ENCODE measurements around the gene COPS7B.

GRCh38 chr2:231803501-231804138, 17.4 kb downstream of the COPS7B start:
- TF ChIP-seq CTCF (IDR thresholded peaks at IDR 0.05) (no peak), POLR2A (IDR thresholded peaks at IDR 0.05; ENCODE audit: low read length) (no peak), USF2 (IDR thresholded peaks at IDR 0.05) (no peak), ZC3H11A (IDR thresholded peaks at IDR 0.05) (no peak), HOXA7 (CRISPR knock-in tag; IDR thresholded peaks at IDR 0.05) (no peak), ZNF302 (CRISPR knock-in tag; IDR thresholded peaks at IDR 0.05) (no peak), NPAS2 (CRISPR knock-in tag; IDR thresholded peaks at IDR 0.05; ENCODE audit: borderline replicate concordance) (no peak), PBX3 (IDR thresholded peaks at IDR 0.05) (no peak), MAFK (IDR thresholded peaks at IDR 0.05; ENCODE audit: partially characterized antibody) (no peak), REST (IDR thresholded peaks at IDR 0.05) (no peak), EP300 (IDR thresholded peaks at IDR 0.05) (no peak), MAX (IDR thresholded peaks at IDR 0.05) (no peak), MAZ (IDR thresholded peaks at IDR 0.05; ENCODE audit: borderline replicate concordance, low read depth, low read length) (no peak), JUN (IDR thresholded peaks at IDR 0.05) (no peak)

All from A549 (cell line).